ENCODE measurements around the gene PECR.

GRCh38 chr2:216082805-216083204 is 1.2 kb upstream of the PECR start:
- no peak for TF ChIP-seq CTCF (IDR thresholded peaks at IDR 0.05 in 8 of 11, conservative IDR thresholded peaks at IDR 0.05 in 3 of 11)
- TF ChIP-seq POLR2A (IDR thresholded peaks at IDR 0.05) = no peak
- no peak for TF ChIP-seq POLR2AphosphoS5 (IDR thresholded peaks at IDR 0.05)

All from spleen (tissue), 7 donors.